Measurements from ENCODE around the gene EVA1C.
"Not testable (repeated sequence)": the region's sequence is repeated elsewhere in the genome, so short reads cannot be mapped to it uniquely, and the experiment has no call there.

EVA1C gene

GRCh38 chr21:32549886-32550285 lies 137.4 kb downstream of the EVA1C start:
- in situ Hi-C loops (cut with HindIII; ENCODE audit: low sequenced_read_pairs), result no loop called here

- in situ Hi-C loops (cut with HindIII; ENCODE audit: low sequenced_read_pairs), result no loop called here
Measured at GRCh38 chr21:32554832-32555638, 142.5 kb downstream of the EVA1C start.

- in situ Hi-C loops (cut with HindIII; ENCODE audit: low sequenced_read_pairs), result no loop called here
Measured at GRCh38 chr21:32558106-32558505, 145.6 kb downstream of the EVA1C start.

GRCh38 chr21:32559006-32559610 lies 146.6 kb downstream of the EVA1C start:
- in situ Hi-C loops (cut with HindIII; ENCODE audit: low sequenced_read_pairs), result no loop called here

GRCh38 chr21:32560896-32561295 lies 148.4 kb downstream of the EVA1C start:
- in situ Hi-C loops (cut with HindIII; ENCODE audit: low sequenced_read_pairs), result no loop called here

GRCh38 chr21:32561476-32561875 lies 149.0 kb downstream of the EVA1C start:
- in situ Hi-C loops (cut with HindIII; ENCODE audit: low sequenced_read_pairs), result not testable (repeated sequence)

- in situ Hi-C loops (cut with HindIII; ENCODE audit: low sequenced_read_pairs), result no loop called here
Measured at GRCh38 chr21:32562426-32562825, 149.9 kb downstream of the EVA1C start.

GRCh38 chr21:32562915-32563314 lies 150.4 kb downstream of the EVA1C start:
- in situ Hi-C loops (cut with HindIII; ENCODE audit: low sequenced_read_pairs), result no loop called here

Measured in endothelial cell of hepatic sinusoid (primary cell).